Colonic mucosa (tissue), 4 donors: Measurements from ENCODE around the gene GAGE2A. TPM values are rescaled to one million over a fixed set of nuclear protein-coding genes. Genes with fewer than 3 reads are reported as not detected.
"Not testable (repeated sequence)": the region's sequence is repeated elsewhere in the genome, so short reads cannot be mapped to it uniquely, and the experiment has no call there.

Source experiments
- DNase-seq: peaks from one replicate; pipeline ENCODE4 v3.0.0-alpha.2; 2020
- H3K27ac ChIP-seq: fragments of 200-600 bp; one replicate; pipeline ENCODE4 v1.8.0; 2021
- H3K27me3 ChIP-seq: fragments of 200-600 bp; one replicate; pipeline ENCODE4 v1.8.0; 2021
- H3K36me3 ChIP-seq: fragments of 200-600 bp; one replicate; pipeline ENCODE4 v1.8.0; 2021
- H3K4me1 ChIP-seq: fragments of 200-600 bp; one replicate; pipeline ENCODE4 v1.8.0; 2021; ENCODE audit warnings: mild to moderate bottlenecking
- H3K4me3 ChIP-seq: fragments of 200-600 bp; one replicate; pipeline ENCODE4 v1.8.0; 2021
- H3K9ac ChIP-seq, 2 donors: one replicate each; pipeline ENCODE4 v1.7.0; 2013; ENCODE audit warnings: control low read depth in 2 of 2, low read depth in 2 of 2, low read length in 2 of 2
- H3K9me3 ChIP-seq: fragments of 200-600 bp; one replicate; pipeline ENCODE4 v1.8.0; 2021
- intact Hi-C: fragments of 100-400 bp; cut with DNase I; formaldehyde crosslinking; loops from one replicate; pipeline ENCODE4 v1.14.1; 2022
- total RNA-seq, 2 donors: library from RNA; stranded (reverse); fragmentation: NEBNext Ultra II Directional in 1 of 2; extraction: Animal tissue kit (Norgen Biotek cat#: 25700) in 1 of 2; gene quantifications; one replicate each; pipeline ENCODE4 v1.2.1, GENCODE V29; 2021
- donor health status: healthy.
- donor health status: DM: no; HTN: no; CAD: no.
- donor health status: DM: no; HTN: no; CAD: no.

GAGE2A gene, protein sequence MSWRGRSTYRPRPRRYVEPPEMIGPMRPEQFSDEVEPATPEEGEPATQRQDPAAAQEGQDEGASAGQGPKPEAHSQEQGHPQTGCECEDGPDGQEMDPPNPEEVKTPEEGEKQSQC
- total RNA-seq = under 1 TPM in 1 of 2 donors, not detected in 1; 0.86 TPM

DNA sequence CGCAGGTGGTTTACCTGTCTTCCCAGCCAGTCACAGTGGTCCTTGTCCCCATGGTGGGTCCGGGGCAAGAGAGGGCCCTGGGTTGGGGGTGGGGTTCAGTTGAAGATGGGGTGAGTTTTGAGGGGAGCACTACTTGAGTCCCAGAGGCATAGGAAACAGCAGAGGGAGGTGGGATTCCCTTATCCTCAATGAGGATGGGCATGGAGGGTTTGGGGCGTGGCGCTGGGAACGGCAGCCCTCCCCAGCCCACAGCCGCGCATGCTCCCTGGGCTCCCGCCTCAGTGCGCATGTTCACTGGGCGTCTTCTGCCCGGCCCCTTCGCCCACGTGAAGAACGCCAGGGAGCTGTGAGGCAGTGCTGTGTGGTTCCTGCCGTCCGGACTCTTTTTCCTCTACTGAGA is at the start of gene GAGE2A:
TSS of gene GAGE2A (plus strand) at position 301 of the 400 bp plus-strand sequence. CDS start 1,155 bp downstream, outside the sequence.
- DNase-seq, H3K4me3 ChIP-seq, H3K9me3 ChIP-seq, intact Hi-C loops, H3K36me3 ChIP-seq, H3K27me3 ChIP-seq, H3K27ac ChIP-seq, H3K9ac ChIP-seq, H3K4me1 ChIP-seq: not testable (repeated sequence)

DNA sequence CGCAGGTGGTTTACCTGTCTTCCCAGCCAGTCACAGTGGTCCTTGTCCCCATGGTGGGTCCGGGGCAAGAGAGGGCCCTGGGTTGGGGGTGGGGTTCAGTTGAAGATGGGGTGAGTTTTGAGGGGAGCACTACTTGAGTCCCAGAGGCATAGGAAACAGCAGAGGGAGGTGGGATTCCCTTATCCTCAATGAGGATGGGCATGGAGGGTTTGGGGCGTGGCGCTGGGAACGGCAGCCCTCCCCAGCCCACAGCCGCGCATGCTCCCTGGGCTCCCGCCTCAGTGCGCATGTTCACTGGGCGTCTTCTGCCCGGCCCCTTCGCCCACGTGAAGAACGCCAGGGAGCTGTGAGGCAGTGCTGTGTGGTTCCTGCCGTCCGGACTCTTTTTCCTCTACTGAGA is 47.9 kb upstream of the GAGE2A start, which contains the start of gene GAGE12D:
TSS of gene GAGE12D (plus strand) at position 301 of the 400 bp plus-strand sequence. CDS start 1,155 bp downstream, outside the sequence.
- H3K9me3 ChIP-seq, H3K4me1 ChIP-seq, H3K27ac ChIP-seq, H3K4me3 ChIP-seq, H3K36me3 ChIP-seq, H3K9ac ChIP-seq, H3K27me3 ChIP-seq, intact Hi-C loops, DNase-seq: not testable (repeated sequence)

DNA sequence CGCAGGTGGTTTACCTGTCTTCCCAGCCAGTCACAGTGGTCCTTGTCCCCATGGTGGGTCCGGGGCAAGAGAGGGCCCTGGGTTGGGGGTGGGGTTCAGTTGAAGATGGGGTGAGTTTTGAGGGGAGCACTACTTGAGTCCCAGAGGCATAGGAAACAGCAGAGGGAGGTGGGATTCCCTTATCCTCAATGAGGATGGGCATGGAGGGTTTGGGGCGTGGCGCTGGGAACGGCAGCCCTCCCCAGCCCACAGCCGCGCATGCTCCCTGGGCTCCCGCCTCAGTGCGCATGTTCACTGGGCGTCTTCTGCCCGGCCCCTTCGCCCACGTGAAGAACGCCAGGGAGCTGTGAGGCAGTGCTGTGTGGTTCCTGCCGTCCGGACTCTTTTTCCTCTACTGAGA is 38.3 kb upstream of the GAGE2A start, which contains the start of gene GAGE12E:
TSS of gene GAGE12E (plus strand) at position 301 of the 400 bp plus-strand sequence. CDS start 1,155 bp downstream, outside the sequence.
- H3K9ac ChIP-seq, H3K27me3 ChIP-seq, intact Hi-C loops, H3K4me3 ChIP-seq, H3K27ac ChIP-seq, DNase-seq, H3K4me1 ChIP-seq, H3K9me3 ChIP-seq, H3K36me3 ChIP-seq: not testable (repeated sequence)

DNA sequence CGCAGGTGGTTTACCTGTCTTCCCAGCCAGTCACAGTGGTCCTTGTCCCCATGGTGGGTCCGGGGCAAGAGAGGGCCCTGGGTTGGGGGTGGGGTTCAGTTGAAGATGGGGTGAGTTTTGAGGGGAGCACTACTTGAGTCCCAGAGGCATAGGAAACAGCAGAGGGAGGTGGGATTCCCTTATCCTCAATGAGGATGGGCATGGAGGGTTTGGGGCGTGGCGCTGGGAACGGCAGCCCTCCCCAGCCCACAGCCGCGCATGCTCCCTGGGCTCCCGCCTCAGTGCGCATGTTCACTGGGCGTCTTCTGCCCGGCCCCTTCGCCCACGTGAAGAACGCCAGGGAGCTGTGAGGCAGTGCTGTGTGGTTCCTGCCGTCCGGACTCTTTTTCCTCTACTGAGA is 28.8 kb upstream of the GAGE2A start, which contains the start of gene GAGE12F:
TSS of gene GAGE12F (plus strand) at position 301 of the 400 bp plus-strand sequence. CDS start 1,155 bp downstream, outside the sequence.
- H3K27ac ChIP-seq = not testable (repeated sequence)

DNA sequence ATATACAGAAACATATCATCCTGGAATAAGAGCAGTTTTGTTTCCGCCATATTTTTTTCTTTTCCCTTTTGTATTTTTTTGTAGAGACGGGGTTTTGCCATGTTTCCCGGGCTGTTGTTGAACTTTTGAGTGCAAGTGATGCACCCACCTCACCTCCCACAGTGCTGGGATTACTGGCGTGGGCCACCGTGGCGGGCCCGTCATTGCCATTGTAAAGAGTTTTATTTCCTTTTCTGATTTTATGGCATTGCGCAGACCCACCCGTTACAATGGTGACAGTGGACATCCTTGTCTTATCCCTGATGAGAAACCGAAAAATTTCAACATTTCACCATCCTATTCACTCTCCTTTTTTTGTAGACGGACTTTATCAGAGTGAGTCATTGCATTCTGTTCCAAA is 20.6 kb upstream of the GAGE2A start:
- H3K36me3 ChIP-seq, intact Hi-C loops, H3K27ac ChIP-seq, H3K9me3 ChIP-seq, H3K27me3 ChIP-seq, H3K4me3 ChIP-seq, H3K4me1 ChIP-seq, H3K9ac ChIP-seq: not testable (repeated sequence)
- DNase-seq = peak; percentile 12

More for the DNA sequence above, 28.8 kb upstream of the GAGE2A start, which contains the start of gene GAGE12F:
- DNase-seq, H3K9me3 ChIP-seq, H3K4me1 ChIP-seq, H3K9ac ChIP-seq, H3K27me3 ChIP-seq, H3K36me3 ChIP-seq, H3K4me3 ChIP-seq, intact Hi-C loops: not testable (repeated sequence)

DNA sequence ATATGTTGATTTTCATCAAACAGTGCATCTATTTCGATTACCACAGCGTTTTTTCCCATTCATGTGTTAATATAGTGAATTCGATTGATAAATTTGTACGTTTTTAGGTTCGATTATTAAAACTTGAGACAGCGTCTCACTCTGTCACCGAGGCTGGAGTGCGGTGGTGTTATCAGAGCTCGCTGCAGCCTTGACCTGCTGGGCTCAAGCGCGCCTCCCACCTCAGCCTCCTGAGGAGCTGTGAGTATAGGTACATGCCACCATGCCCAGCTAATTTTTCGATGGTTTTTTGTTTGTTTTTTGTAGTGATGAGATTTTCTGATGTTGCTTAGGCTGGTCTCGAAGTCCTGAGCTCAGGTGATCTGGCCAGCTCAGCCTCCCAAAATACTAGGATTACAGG is 20.1 kb upstream of the GAGE2A start:
- H3K4me3 ChIP-seq, H3K27ac ChIP-seq, H3K27me3 ChIP-seq, H3K36me3 ChIP-seq, H3K9ac ChIP-seq, intact Hi-C loops, H3K4me1 ChIP-seq, H3K9me3 ChIP-seq: not testable (repeated sequence)
- DNase-seq = peak; percentile 6

DNA sequence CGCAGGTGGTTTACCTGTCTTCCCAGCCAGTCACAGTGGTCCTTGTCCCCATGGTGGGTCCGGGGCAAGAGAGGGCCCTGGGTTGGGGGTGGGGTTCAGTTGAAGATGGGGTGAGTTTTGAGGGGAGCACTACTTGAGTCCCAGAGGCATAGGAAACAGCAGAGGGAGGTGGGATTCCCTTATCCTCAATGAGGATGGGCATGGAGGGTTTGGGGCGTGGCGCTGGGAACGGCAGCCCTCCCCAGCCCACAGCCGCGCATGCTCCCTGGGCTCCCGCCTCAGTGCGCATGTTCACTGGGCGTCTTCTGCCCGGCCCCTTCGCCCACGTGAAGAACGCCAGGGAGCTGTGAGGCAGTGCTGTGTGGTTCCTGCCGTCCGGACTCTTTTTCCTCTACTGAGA is 19.2 kb upstream of the GAGE2A start, which contains the start of gene GAGE12G:
TSS of gene GAGE12G (plus strand) at position 301 of the 400 bp plus-strand sequence. CDS start 1,155 bp downstream, outside the sequence.
- H3K36me3 ChIP-seq, H3K9ac ChIP-seq, H3K9me3 ChIP-seq, H3K4me3 ChIP-seq, DNase-seq, H3K27me3 ChIP-seq, H3K4me1 ChIP-seq, intact Hi-C loops, H3K27ac ChIP-seq: not testable (repeated sequence)

DNA sequence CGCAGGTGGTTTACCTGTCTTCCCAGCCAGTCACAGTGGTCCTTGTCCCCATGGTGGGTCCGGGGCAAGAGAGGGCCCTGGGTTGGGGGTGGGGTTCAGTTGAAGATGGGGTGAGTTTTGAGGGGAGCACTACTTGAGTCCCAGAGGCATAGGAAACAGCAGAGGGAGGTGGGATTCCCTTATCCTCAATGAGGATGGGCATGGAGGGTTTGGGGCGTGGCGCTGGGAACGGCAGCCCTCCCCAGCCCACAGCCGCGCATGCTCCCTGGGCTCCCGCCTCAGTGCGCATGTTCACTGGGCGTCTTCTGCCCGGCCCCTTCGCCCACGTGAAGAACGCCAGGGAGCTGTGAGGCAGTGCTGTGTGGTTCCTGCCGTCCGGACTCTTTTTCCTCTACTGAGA is 9.6 kb upstream of the GAGE2A start, which contains the start of gene GAGE12H:
TSS of gene GAGE12H (plus strand) at position 301 of the 400 bp plus-strand sequence. CDS start 1,155 bp downstream, outside the sequence.
- DNase-seq, H3K36me3 ChIP-seq, H3K27me3 ChIP-seq, H3K9me3 ChIP-seq, H3K27ac ChIP-seq, intact Hi-C loops, H3K4me3 ChIP-seq, H3K9ac ChIP-seq, H3K4me1 ChIP-seq: not testable (repeated sequence)

DNA sequence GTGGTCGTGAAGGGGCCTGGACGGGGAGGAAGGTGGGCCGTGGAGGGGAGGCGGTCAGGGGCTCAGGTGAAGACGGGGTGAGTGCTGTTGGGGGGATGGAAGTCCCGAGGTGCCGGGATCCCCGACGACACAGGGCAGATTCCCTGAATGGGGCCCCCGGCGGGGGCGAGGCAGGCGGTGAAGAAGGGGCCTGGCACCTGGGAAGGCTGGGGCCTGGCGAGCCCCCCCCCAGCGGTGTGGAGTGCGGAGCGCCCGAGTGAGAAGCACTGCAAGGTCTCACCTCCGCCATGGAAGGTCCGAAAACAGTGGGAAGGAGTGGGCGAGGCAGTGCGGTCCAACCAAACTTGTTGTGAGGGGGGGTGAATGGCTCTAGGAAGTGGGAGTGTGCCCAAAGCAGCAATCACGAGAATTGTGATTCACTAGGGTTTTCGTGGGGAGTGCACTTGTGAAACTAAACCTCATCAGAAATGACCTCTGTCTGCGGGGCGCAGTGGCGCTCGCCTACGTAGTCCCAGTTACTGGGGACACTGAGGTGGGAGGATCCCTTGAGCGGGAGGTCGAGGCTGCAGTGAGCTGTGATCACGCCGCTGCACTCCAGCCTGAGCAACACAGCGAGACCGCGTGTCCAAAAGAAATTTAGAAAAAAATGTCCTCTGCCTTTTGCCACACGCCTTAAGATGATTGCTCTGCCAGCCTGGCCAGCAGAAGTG is 628 bp downstream of the GAGE2A start:
- H3K27me3 ChIP-seq, H3K4me1 ChIP-seq, H3K27ac ChIP-seq, intact Hi-C loops, H3K9me3 ChIP-seq, H3K9ac ChIP-seq, H3K4me3 ChIP-seq, H3K36me3 ChIP-seq: not testable (repeated sequence)
- peak; percentile 20 for DNase-seq

DNA sequence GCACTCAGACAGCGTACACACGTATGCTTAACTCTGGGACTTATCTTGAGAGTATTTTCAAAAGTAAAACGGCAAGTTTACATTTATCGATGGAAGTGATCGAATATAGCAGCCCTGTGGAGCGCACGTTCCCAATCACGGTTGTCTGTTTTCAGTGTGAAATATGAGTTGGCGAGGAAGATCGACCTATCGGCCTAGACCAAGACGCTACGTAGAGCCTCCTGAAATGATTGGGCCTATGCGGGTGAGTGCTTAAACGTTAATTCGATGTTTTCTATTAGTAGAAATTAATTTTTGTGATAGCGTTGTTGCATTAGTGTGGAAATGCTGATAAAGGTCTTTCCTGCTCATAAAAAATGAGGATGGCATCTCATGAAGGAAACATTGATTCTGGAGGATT is 1.2 kb downstream of the GAGE2A start:
- H3K27ac ChIP-seq, H3K9me3 ChIP-seq, intact Hi-C loops, H3K27me3 ChIP-seq, H3K4me3 ChIP-seq, H3K36me3 ChIP-seq, H3K9ac ChIP-seq, H3K4me1 ChIP-seq, DNase-seq: not testable (repeated sequence)

DNA sequence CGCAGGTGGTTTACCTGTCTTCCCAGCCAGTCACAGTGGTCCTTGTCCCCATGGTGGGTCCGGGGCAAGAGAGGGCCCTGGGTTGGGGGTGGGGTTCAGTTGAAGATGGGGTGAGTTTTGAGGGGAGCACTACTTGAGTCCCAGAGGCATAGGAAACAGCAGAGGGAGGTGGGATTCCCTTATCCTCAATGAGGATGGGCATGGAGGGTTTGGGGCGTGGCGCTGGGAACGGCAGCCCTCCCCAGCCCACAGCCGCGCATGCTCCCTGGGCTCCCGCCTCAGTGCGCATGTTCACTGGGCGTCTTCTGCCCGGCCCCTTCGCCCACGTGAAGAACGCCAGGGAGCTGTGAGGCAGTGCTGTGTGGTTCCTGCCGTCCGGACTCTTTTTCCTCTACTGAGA is 9.4 kb downstream of the GAGE2A start, which contains the start of gene GAGE1:
TSS of gene GAGE1 (plus strand) at position 301 of the 400 bp plus-strand sequence. CDS start 1,155 bp downstream, outside the sequence.
- H3K27ac ChIP-seq, H3K4me3 ChIP-seq, H3K36me3 ChIP-seq, H3K27me3 ChIP-seq, H3K4me1 ChIP-seq, H3K9ac ChIP-seq, H3K9me3 ChIP-seq, DNase-seq, intact Hi-C loops: not testable (repeated sequence)
